Measurements from ENCODE around the gene TTC39B.

GRCh38 chr9:15158064-15158463, 149.0 kb downstream of the TTC39B start:
- TF ChIP-seq CTCF (IDR thresholded peaks at IDR 0.05) = no peak
- TF ChIP-seq EZH2 (IDR thresholded peaks at IDR 0.05) = no peak

All from neural progenitor cell (in vitro differentiated cells).